Measurements from ENCODE around the gene KCNH3.

Gene KCNH3

GRCh38 chr12:49563951-49564685 lies 25.3 kb downstream of the KCNH3 start:
- DNase-seq (ENCODE audit: low spot score) = no peak

GRCh38 chr12:49564686-49565405 lies 26.0 kb downstream of the KCNH3 start:
- DNase-seq (ENCODE audit: low spot score) = no peak

GRCh38 chr12:49565406-49566265 lies 26.8 kb downstream of the KCNH3 start:
- DNase-seq (ENCODE audit: low spot score) = no peak

- no peak for DNase-seq (ENCODE audit: low spot score)
Measured at GRCh38 chr12:49566361-49566760, 27.5 kb downstream of the KCNH3 start.

- no peak for DNase-seq (ENCODE audit: low spot score)
Measured at GRCh38 chr12:49567302-49567610, 28.4 kb downstream of the KCNH3 start.

- DNase-seq (ENCODE audit: low spot score) = peak; percentile 92
Measured at GRCh38 chr12:49567611-49568441, 29.0 kb downstream of the KCNH3 start, which contains the start of gene MCRS1. MCRS1 (minus strand) TSS chr12:49568142; CDS start chr12:49566731, 1,411 bp downstream.

- DNase-seq (ENCODE audit: low spot score) = peak; percentile 38
Measured at GRCh38 chr12:49568442-49569162, 29.8 kb downstream of the KCNH3 start.

GRCh38 chr12:49577589-49578315 lies 38.9 kb downstream of the KCNH3 start:
- DNase-seq (ENCODE audit: low spot score) = no peak

- DNase-seq (ENCODE audit: low spot score) = no peak
Measured at GRCh38 chr12:49578471-49579112, 39.8 kb downstream of the KCNH3 start.

- peak; percentile 92 for DNase-seq (ENCODE audit: low spot score)
Measured at GRCh38 chr12:49580572-49581535, 42.0 kb downstream of the KCNH3 start.

GRCh38 chr12:49582201-49582600 lies 43.4 kb downstream of the KCNH3 start:
- no peak for DNase-seq (ENCODE audit: low spot score)

GRCh38 chr12:49582850-49583249 lies 44.0 kb downstream of the KCNH3 start:
- no peak for DNase-seq (ENCODE audit: low spot score)

- no peak for DNase-seq (ENCODE audit: low spot score)
Measured at GRCh38 chr12:49583366-49584094, 44.7 kb downstream of the KCNH3 start.

GRCh38 chr12:49584591-49584990 lies 45.8 kb downstream of the KCNH3 start:
- no peak for DNase-seq (ENCODE audit: low spot score)

GRCh38 chr12:49585477-49586459 lies 46.9 kb downstream of the KCNH3 start:
- no peak for DNase-seq (ENCODE audit: low spot score)

- no peak for DNase-seq (ENCODE audit: low spot score)
Measured at GRCh38 chr12:49587174-49587908, 48.5 kb downstream of the KCNH3 start.

Measured in kidney tubule cell (primary cell).